HG02981 (cell line): ENCODE data around the gene TPM1.
A peak's percentile ranks its signal among the peaks of the same experiment; 100 is the strongest.
"Not testable (repeated sequence)": the region's sequence is repeated elsewhere in the genome, so short reads cannot be mapped to it uniquely, and the experiment has no call there.

Experiments used
- ATAC-seq: cut with Tn5 transposase; IDR thresholded peaks from one replicate; pipeline ENCODE4 v1.9.1; 2021; ENCODE audit warnings: mild to moderate bottlenecking, moderate library complexity; ENCODE audit not compliant: unreplicated experiment

Gene TPM1

GRCh38 chr15:63090887-63091286, 48.3 kb downstream of the TPM1 start:
- ATAC-seq, result no peak

GRCh38 chr15:63091679-63092446, 49.3 kb downstream of the TPM1 start:
- no peak for ATAC-seq

- peak; percentile 56 for ATAC-seq
Measured at GRCh38 chr15:63093486-63094205, 51.1 kb downstream of the TPM1 start.

GRCh38 chr15:63094495-63094931, 52.0 kb downstream of the TPM1 start:
- no peak for ATAC-seq

- no peak for ATAC-seq
Measured at GRCh38 chr15:63096178-63096577, 53.6 kb downstream of the TPM1 start.

GRCh38 chr15:63098901-63099300, 56.4 kb downstream of the TPM1 start:
- not testable (repeated sequence) for ATAC-seq

GRCh38 chr15:63099581-63099980, 57.0 kb downstream of the TPM1 start:
- ATAC-seq, result not testable (repeated sequence)

- no peak for ATAC-seq
Measured at GRCh38 chr15:63103416-63103815, 60.9 kb downstream of the TPM1 start.

DNA sequence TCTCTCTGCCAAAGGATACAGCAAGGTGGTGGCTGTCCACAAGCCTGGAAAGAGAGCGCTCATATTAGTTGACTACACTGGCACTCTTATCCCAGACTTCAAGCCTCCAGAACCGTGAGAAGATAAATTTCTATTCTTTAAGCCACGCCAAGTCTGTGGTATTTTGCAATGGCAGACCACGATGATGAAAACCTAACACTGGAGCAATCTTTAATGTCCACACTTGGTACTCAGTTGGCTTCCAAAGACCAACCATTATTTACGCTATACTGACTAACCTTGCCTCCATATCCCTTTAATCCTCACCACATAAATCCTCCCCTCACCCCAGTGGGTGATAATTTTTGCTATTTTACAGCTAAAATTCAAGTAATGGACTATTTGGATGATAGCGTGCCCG, 62.2 kb downstream of the TPM1 start:
- no peak for ATAC-seq

DNA sequence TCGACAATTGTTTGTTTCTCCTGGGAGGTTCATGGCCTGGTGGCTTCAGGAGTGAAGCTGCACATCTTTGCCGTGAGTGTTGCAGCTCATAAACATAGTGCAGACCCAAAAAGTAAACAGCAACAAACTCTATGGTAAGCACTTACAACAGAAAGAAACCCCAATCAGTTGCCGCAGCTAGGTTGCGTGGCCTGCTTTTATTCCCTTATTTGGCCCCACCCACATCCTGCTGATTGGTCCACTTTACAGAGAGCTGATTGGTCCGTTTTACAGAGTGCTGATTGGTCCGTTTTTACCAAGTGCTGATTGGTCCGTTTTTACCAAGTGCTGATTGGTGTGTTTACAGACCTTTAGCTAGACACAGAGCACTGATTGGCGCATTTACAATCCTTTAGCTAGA, 62.8 kb downstream of the TPM1 start:
- ATAC-seq, result not testable (repeated sequence)

DNA sequence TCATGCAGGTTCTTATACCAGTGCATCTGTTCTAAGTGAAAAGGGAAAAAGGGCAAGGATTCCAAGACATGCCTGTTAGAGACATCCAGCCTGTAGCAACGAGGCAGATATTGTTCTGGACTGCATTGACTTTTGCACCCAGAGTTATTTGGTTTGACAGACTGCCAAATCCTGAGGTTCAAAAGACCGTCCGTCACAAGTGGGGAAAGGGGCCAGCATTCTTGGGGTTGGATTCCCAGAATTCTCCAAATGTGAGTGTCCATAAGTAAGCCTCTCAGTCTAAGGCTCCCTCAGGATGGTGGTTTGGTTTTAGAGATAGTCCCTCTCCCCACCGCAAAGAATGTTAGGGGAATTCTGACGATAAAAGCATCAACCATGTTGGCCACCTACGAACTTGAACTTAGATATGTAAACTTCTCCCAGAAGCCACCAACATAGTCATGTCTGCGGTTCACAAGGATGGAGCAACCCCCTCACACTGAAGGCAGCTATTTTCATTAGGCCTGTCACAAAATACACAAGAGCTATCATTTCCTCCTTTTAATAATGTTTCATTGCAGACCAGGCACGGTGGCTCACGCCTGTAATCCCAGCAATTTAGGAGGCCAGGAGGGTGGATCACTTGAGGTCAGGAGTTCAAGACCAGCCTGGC, 65.5 kb downstream of the TPM1 start:
- ATAC-seq, result no peak

GRCh38 chr15:63109498-63109897, 67.0 kb downstream of the TPM1 start:
- no peak for ATAC-seq

GRCh38 chr15:63109920-63110319, 67.4 kb downstream of the TPM1 start:
- no peak for ATAC-seq

DNA sequence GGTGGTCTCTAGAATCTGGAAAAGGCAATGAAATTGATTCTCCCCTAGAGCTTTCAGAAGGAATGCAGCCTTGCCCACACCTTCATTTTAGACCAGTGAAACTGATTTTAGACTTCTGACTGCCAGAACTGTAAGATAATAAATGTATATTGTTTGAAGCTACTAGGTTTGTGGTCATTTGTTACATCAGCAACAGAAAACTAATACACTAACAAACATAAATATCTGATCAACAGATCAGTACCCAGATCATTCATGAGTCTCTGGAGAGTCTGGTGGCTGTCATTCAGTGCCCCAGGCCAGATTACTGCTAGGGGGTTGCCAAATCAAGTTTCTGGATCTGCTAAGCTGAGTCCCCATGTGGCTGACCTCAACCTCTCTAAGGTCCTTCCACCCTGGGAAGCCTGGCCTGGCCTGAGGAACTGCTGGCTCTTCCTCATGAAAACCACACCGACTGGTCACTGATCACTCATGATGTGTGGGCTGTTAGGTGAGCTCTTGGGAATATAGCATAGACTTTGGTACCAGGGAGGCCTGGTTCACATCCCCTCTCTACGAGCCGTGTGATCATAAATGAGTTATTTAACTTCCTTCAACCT, 68.0 kb downstream of the TPM1 start:
- ATAC-seq, result no peak

DNA sequence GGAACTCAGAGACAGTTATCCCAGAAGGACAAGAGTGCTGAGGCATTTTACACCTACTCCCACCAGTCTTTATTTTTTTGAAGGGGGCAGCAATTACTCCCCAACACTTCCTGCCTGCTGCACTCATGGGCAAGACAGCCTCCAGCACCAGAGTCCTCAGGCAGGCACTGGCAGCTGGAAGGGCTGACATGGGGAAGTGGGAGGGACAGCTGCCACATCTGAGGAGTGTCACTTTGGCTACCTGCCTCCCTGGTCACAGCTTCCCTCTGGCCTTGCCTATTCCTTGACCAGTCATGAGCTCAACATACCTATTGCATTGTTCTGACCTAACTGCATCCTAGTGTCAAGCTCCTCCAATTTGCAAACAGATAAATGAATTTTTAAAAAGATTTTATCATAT, 68.9 kb downstream of the TPM1 start:
- no peak for ATAC-seq

GRCh38 chr15:63112871-63113270, 70.3 kb downstream of the TPM1 start:
- no peak for ATAC-seq

- no peak for ATAC-seq
Measured at GRCh38 chr15:63114465-63114864, 71.9 kb downstream of the TPM1 start.
